Activated CD8-positive, alpha-beta T cell treated with anti-CD3 and anti-CD28 coated beads, Interleukin-2, amount 10 ng/mL, durations not matched to agents 7 days and 5 days (primary cell): ENCODE measurements around the gene BHMT2. TPM values are rescaled to one million over a fixed set of nuclear protein-coding genes. Genes with fewer than 3 reads are reported as not detected.

Experiments
- ATAC-seq: fragments of 150-1000 bp; cut with Tn5 transposase; one replicate; pipeline ENCODE4 v1.10.0; 2021; ENCODE audit warnings: moderate library complexity
- CTCF ChIA-PET: fragments of 350-600 bp; sonication (Branson Sonifier 250); formaldehyde crosslinking; loops from one replicate; lab custom pipeline; 2021; ENCODE audit warnings: antibody characterized with exemption; lab: Charles Lee
- POLR2A ChIA-PET: fragments of 350-600 bp; sonication (Branson Sonifier 250); formaldehyde crosslinking; loops from one replicate; lab custom pipeline; 2021; ENCODE audit warnings: antibody characterized with exemption; lab: Charles Lee
- DNase-seq: peaks from one replicate; pipeline ENCODE4 v3.0.0-alpha.2; 2020
- H3K27ac Mint-ChIP-seq: one replicate; pipeline ENCODE4 v1.8.0; 2021; ENCODE audit warnings: mild to moderate bottlenecking, mixed read lengths
- H3K27me3 Mint-ChIP-seq: one replicate; pipeline ENCODE4 v1.8.0; 2021; ENCODE audit warnings: low read depth, mixed read lengths
- H3K36me3 Mint-ChIP-seq: one replicate; pipeline ENCODE4 v1.8.0; 2021; ENCODE audit warnings: low read depth, mixed read lengths
- H3K4me1 Mint-ChIP-seq: one replicate; pipeline ENCODE4 v1.8.0; 2021; ENCODE audit warnings: low read depth, mixed read lengths
- H3K4me3 Mint-ChIP-seq: one replicate; pipeline ENCODE4 v1.8.0; 2021; ENCODE audit warnings: mild to moderate bottlenecking, mixed read lengths
- H3K9me3 Mint-ChIP-seq: one replicate; pipeline ENCODE4 v1.8.0; 2022; ENCODE audit warnings: mixed read lengths; ENCODE audit not compliant: insufficient read depth
- total RNA-seq, 2 experiments: library from RNA; stranded (reverse); gene quantifications; one replicate each; pipeline ENCODE4 v1.2.3, GENCODE V29; 2021

The BHMT2 gene, protein sequence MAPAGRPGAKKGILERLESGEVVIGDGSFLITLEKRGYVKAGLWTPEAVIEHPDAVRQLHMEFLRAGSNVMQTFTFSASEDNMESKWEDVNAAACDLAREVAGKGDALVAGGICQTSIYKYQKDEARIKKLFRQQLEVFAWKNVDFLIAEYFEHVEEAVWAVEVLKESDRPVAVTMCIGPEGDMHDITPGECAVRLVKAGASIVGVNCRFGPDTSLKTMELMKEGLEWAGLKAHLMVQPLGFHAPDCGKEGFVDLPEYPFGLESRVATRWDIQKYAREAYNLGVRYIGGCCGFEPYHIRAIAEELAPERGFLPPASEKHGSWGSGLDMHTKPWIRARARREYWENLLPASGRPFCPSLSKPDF
- not detected for total RNA-seq

DNA sequence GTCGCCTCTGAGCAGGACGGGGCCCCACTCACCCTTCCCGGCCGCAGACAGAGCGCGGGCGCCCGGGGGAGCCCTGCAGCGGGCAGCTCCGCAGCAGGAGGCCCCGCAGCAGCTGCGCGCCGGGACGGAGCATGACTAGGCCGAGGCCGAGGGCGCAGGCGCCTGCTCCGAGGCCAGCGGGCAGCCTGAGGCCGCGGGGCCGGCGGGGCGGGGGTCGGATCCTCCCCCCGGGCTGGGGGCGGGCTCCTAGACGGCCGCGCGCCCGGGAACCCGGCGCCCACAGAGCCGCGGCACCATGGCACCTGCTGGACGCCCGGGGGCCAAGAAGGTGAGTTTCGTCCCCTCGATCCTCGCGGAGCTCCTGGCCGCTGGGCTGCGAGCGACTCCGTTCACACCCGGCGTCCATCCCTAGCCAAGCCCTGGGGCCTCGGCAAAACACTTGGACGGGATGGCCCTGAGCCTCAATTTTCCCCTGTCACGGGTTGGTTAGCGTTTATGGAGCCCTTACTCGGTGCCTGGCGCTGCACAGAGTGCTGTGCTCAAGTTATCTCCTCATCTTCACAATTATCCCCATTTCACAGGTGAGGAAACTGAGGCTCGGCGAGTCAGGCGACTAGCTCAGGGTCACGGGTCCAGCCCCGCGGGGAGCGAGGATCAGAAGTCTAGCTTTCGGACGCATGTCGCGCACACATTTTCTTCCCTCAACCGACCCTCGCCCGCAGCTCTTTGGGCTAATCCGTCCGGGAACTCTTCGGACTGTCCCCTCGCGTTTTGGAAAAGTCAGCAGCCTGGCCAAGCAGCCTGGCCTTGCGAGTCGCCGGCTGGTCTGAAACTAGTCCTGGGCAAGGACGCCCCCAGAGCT, at the start of gene BHMT2, which contains the start of gene DMGDH:
Gene BHMT2 (plus strand): TSS at position 280 of the 862 bp plus-strand sequence. CDS start 16 bp downstream, at position 296.
Gene DMGDH (minus strand): TSS at position 187 of the 862 bp plus-strand sequence. CDS start 54 bp downstream, at position 133.
- DNase-seq (no peak), ATAC-seq (no peak)
- H3K4me1 Mint-ChIP-seq, result peaks cover 5% of the 10 kb centered on the region
- H3K9me3 Mint-ChIP-seq, result no peaks in the 10 kb centered on the region
- peaks cover 3% of the 10 kb centered on the region for H3K36me3 Mint-ChIP-seq
- ChIA-PET CTCF (no interaction called here), POLR2A (no interaction called here)
- peaks cover 31% of the 10 kb centered on the region for H3K27me3 Mint-ChIP-seq
- H3K27ac Mint-ChIP-seq, result no peak within 1 kb of the TSS
- H3K4me3 Mint-ChIP-seq, result no peak within 1 kb of the TSS

DNA sequence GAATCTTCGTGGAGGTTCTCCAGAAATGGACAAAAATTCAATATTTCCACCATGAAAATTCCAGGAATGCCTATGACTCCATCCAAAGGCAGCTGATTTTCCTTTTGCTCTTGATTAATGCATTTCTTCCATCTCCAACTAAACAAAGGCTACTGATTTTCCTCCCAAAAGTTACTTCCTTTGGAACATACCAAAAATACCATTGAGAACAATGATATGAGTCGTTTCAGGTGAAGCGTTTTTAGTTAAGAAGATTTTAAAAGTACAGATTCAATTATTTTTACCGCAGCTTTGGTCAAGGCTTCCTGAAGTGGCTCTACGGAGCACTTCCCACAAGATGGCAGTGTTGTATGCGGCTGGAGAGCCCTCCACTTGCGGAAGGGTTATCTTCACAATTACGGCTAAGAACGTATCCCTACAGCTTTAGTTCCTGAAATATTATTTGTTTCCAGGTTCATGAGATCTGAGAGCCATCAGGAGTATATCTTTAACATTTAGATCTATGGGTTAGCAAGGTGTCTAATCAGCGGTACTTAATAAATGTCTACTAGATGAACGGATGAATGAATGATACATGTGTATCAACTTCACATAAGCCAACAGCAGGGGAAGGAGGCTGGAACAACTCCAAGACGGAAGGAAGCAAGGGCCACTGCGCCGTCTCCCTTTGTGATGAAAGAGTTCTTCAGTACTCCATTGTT, 48.6 kb upstream of the BHMT2 start:
- DNase-seq, result peak; percentile 54
- peak; percentile 64 for ATAC-seq
- POLR2A ChIA-PET, result interaction anchor here (0.6 to 0.9 kb wide), 2 partner anchors 35 kb away, joined by 3 to 7 read pairs; partner anchors contain the start of gene ARSB
- Mint-ChIP-seq H3K27ac (no peak overlapping the region), H3K4me1 (peaks cover 5% of the 10 kb centered on the region), H3K36me3 (no peaks in the 10 kb centered on the region), H3K4me3 (no peak overlapping the region), H3K27me3 (peaks cover 53% of the 10 kb centered on the region), H3K9me3 (no peaks in the 10 kb centered on the region)
- CTCF ChIA-PET, result interaction anchor here (0.6 to 9.1 kb wide), 34 partner anchors 8 to 492 kb away, joined by 3 to 368 read pairs (median 4); no protein-coding TSS in a partner anchor

DNA sequence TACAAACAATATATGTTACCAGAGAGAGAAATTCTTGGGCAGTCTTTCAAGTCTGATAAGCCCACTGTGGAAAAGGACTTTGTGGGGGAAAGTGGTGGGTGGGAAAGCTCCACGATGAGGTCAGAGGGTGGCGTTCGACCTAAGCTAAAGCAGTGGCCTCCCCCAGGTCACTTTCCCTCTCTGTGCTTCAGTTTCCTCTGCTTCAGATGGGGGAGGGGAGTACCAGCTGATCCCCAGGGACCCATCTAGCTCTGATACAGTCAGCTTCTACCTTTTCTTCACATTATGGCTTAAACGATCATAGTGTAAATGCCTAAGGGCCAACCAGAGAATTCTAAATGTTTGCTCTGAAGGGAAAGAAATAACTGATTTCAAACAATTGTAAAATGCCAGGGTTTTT, 47.8 kb upstream of the BHMT2 start:
- peaks cover 51% of the 10 kb centered on the region for H3K27me3 Mint-ChIP-seq
- ATAC-seq (no peak), DNase-seq (no peak)
- H3K27ac Mint-ChIP-seq, result no peak overlapping the region
- POLR2A ChIA-PET, result interaction anchor here (0.9 kb wide), 1 partner anchor 36 kb away, joined by 3 read pairs; the partner anchor contains the start of gene ARSB
- H3K36me3 Mint-ChIP-seq, result no peaks in the 10 kb centered on the region
- CTCF ChIA-PET, result interaction anchor here (1.0 to 9.1 kb wide), 14 partner anchors 12 to 443 kb away, joined by 3 to 368 read pairs (median 8); no protein-coding TSS in a partner anchor
- no peaks in the 10 kb centered on the region for H3K9me3 Mint-ChIP-seq
- H3K4me3 Mint-ChIP-seq, result no peak overlapping the region
- peaks cover 5% of the 10 kb centered on the region for H3K4me1 Mint-ChIP-seq

DNA sequence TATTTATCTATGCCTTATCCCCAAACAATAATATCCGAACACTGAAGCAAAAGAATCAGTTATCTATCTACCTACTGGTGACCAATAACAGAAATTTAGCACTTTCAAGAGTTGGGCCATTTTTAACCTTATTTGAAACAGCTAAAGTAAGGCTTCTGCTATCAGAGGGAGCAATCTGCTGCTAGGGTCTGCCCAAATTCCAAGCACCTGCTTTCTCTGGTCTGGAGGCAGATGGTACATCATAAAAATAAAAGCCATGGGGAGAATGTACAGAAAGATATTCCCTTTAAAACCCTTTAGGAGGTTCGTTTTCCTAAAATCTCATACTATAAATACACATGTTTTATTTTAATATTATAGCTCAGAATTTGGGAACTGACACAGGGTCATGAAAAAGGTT, 46.8 kb upstream of the BHMT2 start:
- ChIA-PET CTCF (interaction anchor here (0.8 to 9.1 kb wide), 16 partner anchors 11 to 442 kb away, joined by 3 to 368 read pairs (median 8); no protein-coding TSS in a partner anchor), POLR2A (no interaction called here)
- no peak overlapping the region for H3K27ac Mint-ChIP-seq
- ATAC-seq, result no peak
- DNase-seq, result no peak
- no peaks in the 10 kb centered on the region for H3K36me3 Mint-ChIP-seq
- H3K4me1 Mint-ChIP-seq, result peaks cover 5% of the 10 kb centered on the region
- H3K4me3 Mint-ChIP-seq, result no peak overlapping the region
- no peaks in the 10 kb centered on the region for H3K9me3 Mint-ChIP-seq
- H3K27me3 Mint-ChIP-seq, result peaks cover 43% of the 10 kb centered on the region

DNA sequence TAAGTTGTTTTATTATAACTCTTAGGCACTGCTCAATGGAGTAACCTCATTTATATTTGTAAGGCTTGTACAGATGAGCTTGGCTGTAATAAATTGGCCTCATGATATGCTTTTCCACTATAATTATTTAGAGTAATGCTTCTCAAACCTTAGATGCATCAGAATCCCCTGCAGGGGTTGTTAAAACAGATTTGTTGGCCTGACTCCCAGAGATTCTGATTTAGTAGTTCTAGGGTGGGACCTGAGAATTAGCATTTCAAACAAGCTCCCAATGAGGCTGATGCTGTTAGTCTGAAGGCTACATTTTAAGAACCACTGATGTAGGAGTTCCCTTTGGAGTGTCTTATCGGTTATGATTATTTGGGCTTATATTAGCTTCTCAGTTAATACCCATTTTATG, 46.2 kb upstream of the BHMT2 start:
- Mint-ChIP-seq H3K4me3 (no peak overlapping the region), H3K27me3 (peaks cover 41% of the 10 kb centered on the region), H3K36me3 (no peaks in the 10 kb centered on the region), H3K9me3 (no peaks in the 10 kb centered on the region), H3K4me1 (peaks cover 5% of the 10 kb centered on the region), H3K27ac (no peak overlapping the region)
- DNase-seq (no peak), ATAC-seq (no peak)
- POLR2A ChIA-PET, result no interaction called here
- CTCF ChIA-PET, result interaction anchor here (0.8 to 9.1 kb wide), 13 partner anchors 11 to 446 kb away, joined by 3 to 368 read pairs (median 12); partner anchors contain the start of gene ARSB

DNA sequence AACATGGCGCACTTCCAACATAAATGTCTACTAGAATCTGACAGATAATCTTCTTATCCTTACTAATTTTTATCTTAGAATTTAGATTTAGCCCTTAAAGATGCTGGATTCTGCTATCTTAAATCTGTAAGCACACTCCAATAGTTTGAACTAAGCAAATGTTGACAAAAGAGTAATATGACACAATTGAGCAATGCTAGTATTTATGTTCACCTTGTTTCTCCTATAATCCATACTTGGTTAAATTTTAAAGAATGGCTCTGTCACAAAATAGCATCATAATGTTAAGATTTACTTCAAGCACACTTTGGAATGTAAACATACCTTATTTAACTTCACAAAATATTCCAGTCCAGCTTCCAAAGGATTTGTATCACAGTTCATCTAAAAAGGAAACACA, 45.6 kb upstream of the BHMT2 start:
- CTCF ChIA-PET, result interaction anchor here (0.8 to 9.1 kb wide), 28 partner anchors 8 to 445 kb away, joined by 3 to 368 read pairs (median 9); partner anchors contain the start of gene ARSB
- peaks cover 42% of the 10 kb centered on the region for H3K27me3 Mint-ChIP-seq

DNA sequence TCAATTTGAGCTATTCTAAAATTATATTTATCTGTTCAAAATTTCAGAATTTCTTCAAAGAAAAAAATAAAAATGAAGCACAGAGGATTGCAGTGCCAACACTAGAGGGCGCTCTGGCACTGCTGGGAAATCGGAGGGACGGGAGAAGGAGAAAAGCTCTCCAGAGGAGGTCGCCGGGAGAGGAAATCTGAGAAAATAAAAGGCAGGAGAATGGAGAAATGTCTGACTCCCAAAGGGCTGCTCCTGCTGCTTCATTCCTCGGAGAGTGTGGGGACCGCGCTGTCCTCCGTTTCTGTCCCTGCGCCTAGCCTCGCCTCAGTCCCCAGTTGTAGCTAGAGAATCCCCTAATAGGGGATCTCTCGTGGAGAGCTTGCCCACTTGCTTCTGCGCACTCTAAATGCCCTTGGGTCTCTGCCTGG, 44.5 kb upstream of the BHMT2 start:
- no peak for ATAC-seq

More for the DNA sequence above, 45.6 kb upstream of the BHMT2 start:
- Mint-ChIP-seq H3K36me3 (no peaks in the 10 kb centered on the region), H3K4me1 (peaks cover 5% of the 10 kb centered on the region), H3K9me3 (no peaks in the 10 kb centered on the region), H3K4me3 (no peak overlapping the region), H3K27ac (no peak overlapping the region)
- POLR2A ChIA-PET, result no interaction called here
- no peak for DNase-seq
- no peak for ATAC-seq

DNA sequence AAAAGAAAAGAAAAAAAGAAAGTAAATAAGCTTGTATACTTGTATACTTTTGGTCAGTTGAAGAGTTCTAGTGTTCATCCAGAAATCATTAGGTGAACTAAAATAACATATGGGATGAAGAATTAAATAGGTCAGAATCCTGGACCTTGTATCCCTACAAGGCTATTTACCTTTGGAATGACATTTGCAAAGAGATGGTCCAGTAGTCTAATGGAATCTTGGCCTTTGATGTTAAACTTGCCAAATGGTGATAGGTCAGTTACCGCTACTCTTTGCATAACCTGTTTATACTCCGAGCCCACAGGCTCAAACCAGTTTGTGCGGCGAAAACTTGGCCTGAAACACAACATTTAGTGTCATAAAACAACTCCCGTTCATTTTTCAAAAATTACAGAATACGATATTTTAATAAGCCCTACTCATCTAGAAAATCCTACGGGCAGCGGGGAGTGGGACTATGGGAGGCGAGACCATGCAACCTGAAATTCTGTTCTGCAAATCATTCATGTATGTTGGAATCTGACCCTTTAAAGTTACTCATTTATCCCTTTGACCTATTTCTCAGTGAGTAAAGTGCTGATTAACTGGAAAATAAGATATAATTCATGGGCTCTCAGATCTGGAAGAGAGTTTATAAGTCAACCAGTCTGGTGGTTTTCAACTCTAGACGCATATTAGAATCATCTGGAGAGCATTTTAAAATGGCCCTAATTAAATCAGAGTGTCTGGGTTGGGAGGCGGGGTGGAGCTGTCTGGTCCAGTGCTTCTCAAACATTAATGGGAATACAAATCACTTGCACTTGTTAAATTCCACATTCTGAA, 38.7 kb upstream of the BHMT2 start:
- ATAC-seq, result no peak
- POLR2A ChIA-PET, result no interaction called here

More for the DNA sequence above, 44.5 kb upstream of the BHMT2 start:
- no peaks in the 10 kb centered on the region for H3K36me3 Mint-ChIP-seq
- no peak overlapping the region for H3K4me3 Mint-ChIP-seq
- peak; percentile 65 for DNase-seq
- H3K4me1 Mint-ChIP-seq, result peaks cover 5% of the 10 kb centered on the region
- peaks cover 34% of the 10 kb centered on the region for H3K27me3 Mint-ChIP-seq
- POLR2A ChIA-PET, result no interaction called here
- H3K27ac Mint-ChIP-seq, result no peak overlapping the region
- H3K9me3 Mint-ChIP-seq, result no peaks in the 10 kb centered on the region
- CTCF ChIA-PET, result interaction anchor here (0.7 to 9.1 kb wide), 53 partner anchors 9 to 511 kb away, joined by 3 to 368 read pairs (median 5); partner anchors contain the start of gene ARSB

DNA sequence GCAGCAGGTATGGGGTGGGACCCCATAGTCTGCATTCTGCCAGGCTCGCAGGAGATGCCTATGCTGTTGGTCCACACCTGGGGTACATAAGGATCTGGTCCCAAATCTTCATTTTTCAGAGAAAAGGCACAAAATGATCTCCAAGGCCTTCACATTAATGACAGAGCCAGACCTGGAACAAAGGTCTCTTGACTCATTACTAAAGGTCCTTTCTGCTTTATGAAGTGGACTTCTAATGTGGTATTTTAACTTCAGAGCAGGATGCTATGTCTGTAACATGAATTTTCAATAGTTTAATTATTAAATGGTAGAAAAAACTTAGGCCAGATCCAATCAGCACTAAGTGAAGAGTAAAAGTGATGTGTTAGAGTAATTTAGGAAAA, 38.1 kb upstream of the BHMT2 start:
- POLR2A ChIA-PET, result no interaction called here
- no peak overlapping the region for H3K4me3 Mint-ChIP-seq
- no peak for DNase-seq
- peaks cover 8% of the 10 kb centered on the region for H3K27me3 Mint-ChIP-seq
- CTCF ChIA-PET, result no interaction called here
- H3K36me3 Mint-ChIP-seq, result no peaks in the 10 kb centered on the region
- H3K9me3 Mint-ChIP-seq, result no peaks in the 10 kb centered on the region
- no peaks in the 10 kb centered on the region for H3K4me1 Mint-ChIP-seq
- ATAC-seq, result no peak
- H3K27ac Mint-ChIP-seq, result no peak overlapping the region

More for the DNA sequence above, 38.7 kb upstream of the BHMT2 start:
- Mint-ChIP-seq H3K4me1 (no peaks in the 10 kb centered on the region), H3K4me3 (no peak overlapping the region), H3K9me3 (no peaks in the 10 kb centered on the region), H3K27ac (no peak overlapping the region), H3K27me3 (peaks cover 10% of the 10 kb centered on the region), H3K36me3 (no peaks in the 10 kb centered on the region)
- no peak for DNase-seq
- CTCF ChIA-PET, result interaction anchor here (1.0 to 2.7 kb wide), 3 partner anchors 12 to 102 kb away, joined by 3 to 24 read pairs (median 3); no protein-coding TSS in a partner anchor

DNA sequence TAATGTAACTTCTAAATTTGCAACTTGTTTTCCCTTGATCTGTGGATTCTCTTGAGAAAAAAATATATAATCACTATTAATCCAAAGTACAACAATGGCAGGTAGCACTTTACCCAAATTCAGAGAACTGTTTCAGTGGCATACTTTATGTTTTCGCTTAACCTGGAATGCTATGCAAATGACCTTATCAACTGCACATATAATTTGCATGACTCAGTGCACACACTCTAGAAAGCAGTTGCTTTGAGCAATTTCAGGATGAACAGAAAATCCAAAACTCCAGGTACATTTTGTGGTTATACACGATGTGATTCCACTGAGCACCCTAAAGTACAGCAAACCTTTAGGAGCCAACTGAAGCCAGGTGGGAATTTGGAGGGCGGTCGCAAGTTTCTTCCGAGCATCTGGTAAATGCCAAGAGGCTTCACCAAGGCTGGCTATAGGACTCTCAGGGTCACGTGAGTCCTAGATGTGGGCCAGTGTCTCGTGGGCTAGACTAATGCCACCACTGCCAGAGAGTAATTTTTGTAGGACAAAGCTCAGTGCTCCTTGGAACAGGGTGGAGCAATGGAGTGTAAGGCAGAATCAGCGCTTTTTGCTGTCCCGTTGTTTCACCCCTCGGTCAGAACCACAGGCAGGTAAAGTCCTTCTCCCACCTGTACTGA, 37.4 kb upstream of the BHMT2 start:
- CTCF ChIA-PET, result no interaction called here
- no peak overlapping the region for H3K27ac Mint-ChIP-seq
- no peaks in the 10 kb centered on the region for H3K9me3 Mint-ChIP-seq
- H3K27me3 Mint-ChIP-seq, result peaks cover 8% of the 10 kb centered on the region
- ATAC-seq (no peak), DNase-seq (no peak)
- H3K36me3 Mint-ChIP-seq, result no peaks in the 10 kb centered on the region
- H3K4me3 Mint-ChIP-seq, result no peak overlapping the region
- H3K4me1 Mint-ChIP-seq, result no peaks in the 10 kb centered on the region
- POLR2A ChIA-PET, result no interaction called here
